ENCODE results near the gene BICDL2.
A peak's percentile ranks its signal among the peaks of the same experiment; 100 is the strongest.
"Not testable (repeated sequence)": the region's sequence is repeated elsewhere in the genome, so short reads cannot be mapped to it uniquely, and the experiment has no call there.

BICDL2 gene

DNA sequence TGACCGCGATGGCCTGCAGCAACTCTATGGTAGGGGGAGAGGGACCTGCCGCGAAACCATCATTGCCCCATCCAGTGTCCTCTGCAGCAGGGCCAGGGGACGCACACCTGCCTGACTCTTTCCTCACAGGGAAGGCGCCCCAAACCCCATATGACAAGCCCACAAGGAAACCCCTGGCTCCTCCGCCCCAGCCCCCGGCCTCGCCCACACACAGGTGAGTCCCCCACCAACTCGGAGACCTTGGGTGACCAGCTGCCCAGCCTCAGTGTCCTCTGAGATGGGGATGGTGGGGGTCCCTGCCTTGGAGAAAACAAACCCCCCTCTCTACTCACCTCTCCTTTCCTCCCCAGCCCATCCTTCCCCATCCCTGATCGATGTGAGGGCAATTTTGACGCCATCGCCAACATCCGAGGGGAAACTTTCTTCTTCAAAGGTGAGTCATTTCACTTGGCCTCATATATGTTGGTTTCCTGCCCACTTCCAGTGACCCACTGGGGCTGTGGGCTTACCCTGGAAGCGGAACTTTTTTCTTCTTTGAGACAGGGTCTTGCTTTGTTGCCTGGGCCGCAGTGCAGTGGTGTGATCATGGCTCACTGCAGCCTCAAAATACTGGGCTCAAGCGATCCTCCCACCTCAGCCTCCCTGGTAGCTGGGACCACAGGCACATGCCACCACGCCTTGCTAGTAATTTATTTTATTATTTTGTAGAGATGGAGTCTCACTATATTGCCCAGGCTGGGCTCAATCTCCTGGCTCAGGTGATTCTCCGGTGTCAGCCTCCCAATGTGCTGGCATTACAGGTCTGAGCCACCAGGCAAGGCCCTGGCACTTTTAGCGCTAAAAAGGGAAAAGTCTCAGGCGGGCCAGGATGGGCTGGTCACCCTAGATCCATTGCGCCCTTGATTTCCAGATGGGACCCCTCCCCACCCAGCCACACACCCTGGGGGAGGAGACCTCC lies 20.7 kb upstream of the BICDL2 start:
- no peaks in the 10 kb centered on the region for H3K9me3 ChIP-seq
- peak overlapping the region; percentile 87 for H3K4me3 ChIP-seq
- peak overlapping the region; percentile 99 for H3K4me2 ChIP-seq
- no peak for TF ChIP-seq Cebpa-rat (IDR thresholded peaks at IDR 0.05)
- H3K9ac ChIP-seq, result peak overlapping the region; percentile 94
- no peaks in the 10 kb centered on the region for H3K27me3 ChIP-seq
- H3K4me1 ChIP-seq, result peaks cover 64% of the 10 kb centered on the region
- 0 out of 2 replicates have a peak overlapping the region, but pooled peaks have one; percentile 51 for H3K27ac ChIP-seq
- peaks cover 29% of the 10 kb centered on the region; the same call in 1 of the 2 replicates for H4K20me1 ChIP-seq
- peaks cover 9% of the 10 kb centered on the region for H3K36me3 ChIP-seq

DNA sequence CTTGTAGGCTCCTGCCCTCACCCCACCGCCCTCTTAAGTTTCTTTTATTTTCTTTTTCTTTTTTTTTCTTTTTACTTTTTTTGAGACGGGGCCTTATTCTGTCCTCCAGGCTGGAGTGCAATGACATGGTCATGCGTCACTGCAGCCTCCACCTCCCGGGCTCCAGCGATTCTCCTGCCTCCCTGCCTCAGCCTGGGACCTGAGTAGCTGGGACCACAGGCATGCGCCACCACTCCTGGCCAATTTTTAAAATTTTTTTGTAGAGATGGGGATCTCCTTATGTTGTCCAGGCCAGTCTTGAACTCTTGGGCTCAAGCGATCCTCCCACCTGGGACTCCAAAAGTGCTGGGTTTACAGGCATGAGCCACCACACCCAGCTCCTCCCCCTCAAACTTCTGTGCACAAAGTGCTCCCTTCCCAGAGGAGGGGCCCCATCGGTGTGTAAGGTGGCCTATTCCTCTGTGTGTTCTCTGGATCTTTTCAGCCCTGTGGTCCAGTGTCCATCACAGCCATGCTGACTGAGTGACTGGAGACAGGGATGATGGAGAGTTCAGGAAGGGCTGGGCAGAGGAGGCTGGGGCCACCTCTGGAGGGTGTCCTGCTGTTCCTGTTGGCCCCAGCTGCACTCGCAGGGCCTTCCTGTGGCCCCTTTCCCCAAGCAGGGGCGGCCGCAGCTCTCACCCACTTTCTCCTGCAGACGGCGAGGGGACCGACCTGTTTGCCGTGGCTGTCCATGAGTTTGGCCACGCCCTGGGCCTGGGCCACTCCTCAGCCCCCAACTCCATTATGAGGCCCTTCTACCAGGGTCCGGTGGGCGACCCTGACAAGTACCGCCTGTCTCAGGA lies 19.8 kb upstream of the BICDL2 start:
- H4K20me1 ChIP-seq, result peaks cover 29% of the 10 kb centered on the region; the same call in 1 of the 2 replicates
- 0 out of 2 replicates have a peak overlapping the region, but pooled peaks have one; percentile 41 for H3K27ac ChIP-seq
- peaks cover 9% of the 10 kb centered on the region for H3K36me3 ChIP-seq
- no peak overlapping the region for H3K4me3 ChIP-seq
- no peaks in the 10 kb centered on the region for H3K9me3 ChIP-seq
- H3K4me2 ChIP-seq, result peak overlapping the region; percentile 99
- H3K9ac ChIP-seq, result peak overlapping the region; percentile 25; the same call in 1 of the 2 replicates
- peaks cover 71% of the 10 kb centered on the region for H3K4me1 ChIP-seq
- TF ChIP-seq Cebpa-rat (IDR thresholded peaks at IDR 0.05), result no peak
- H3K27me3 ChIP-seq, result no peaks in the 10 kb centered on the region

DNA sequence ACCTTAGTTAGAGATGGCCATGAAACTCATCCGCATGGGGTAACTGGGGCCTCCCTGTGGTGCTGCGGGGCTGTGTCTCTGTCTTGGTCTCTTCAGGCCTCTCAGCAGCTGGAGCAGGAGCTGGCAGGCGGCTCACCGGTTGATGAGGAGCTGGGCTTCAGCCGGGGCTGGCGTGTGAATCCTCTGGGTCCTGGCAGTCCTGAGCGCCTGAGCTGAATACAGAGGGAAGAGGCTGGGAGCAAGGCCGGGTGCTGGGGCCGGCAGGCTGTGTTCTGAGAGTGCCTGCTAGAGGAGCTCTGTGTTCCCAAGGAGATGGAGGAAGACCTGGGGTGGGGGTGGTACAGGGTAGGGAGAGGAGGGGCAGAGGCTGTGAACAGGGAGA lies 19.0 kb upstream of the BICDL2 start:
- Histone ChIP-seq H3K9ac (peak overlapping the region; percentile 50; the same call in 1 of the 2 replicates), H4K20me1 (peaks cover 29% of the 10 kb centered on the region; the same call in 1 of the 2 replicates), H3K27ac (peak overlapping the region; percentile 77), H3K4me1 (peaks cover 79% of the 10 kb centered on the region), H3K4me2 (peak overlapping the region; percentile 99)
- H3K36me3 ChIP-seq, H3K9me3 ChIP-seq, H3K4me3 ChIP-seq, H3K27me3 ChIP-seq: not testable (repeated sequence)

DNA sequence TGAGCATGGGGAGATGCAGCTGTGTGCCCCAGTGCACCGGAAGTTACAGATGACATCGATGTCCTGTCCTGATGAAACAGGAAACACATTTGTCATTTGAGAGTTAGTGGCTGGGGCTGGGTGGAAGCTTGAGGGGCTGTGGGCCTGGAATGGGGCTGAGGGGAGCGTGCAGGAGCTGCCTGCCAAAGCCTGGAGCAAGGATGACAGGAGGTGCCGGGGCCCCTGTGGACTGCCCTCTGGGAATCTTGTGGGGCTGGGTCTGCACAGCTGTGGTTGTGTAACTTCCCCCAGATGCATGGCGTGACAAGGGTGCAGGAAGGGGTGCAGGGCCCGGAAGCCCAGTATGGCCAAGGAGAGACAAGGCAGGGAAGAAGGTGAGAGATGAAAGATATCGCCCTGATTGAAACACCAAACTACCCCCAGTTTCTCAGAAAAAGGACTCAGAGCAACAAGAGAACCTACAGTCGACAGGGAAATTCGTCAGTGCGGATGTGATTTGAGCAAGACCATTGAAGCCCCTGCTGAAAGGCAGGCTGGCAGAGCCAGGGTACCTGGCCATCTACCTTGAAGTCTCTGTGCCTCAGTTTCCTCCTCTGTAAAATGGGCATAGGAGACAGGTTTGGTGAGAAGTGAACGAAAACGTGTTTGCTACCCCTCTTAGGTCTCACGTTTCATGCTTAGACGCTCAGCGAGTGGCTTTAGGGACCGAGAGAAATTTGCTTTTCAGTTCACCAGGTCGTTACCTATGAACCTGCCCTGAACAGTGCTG lies 18.4 kb upstream of the BICDL2 start:
- H3K9me3 ChIP-seq, result no peaks in the 10 kb centered on the region
- peak overlapping the region; percentile 9; the same call in 1 of the 2 replicates for H3K4me3 ChIP-seq
- peaks cover 82% of the 10 kb centered on the region for H3K4me1 ChIP-seq
- peaks cover 9% of the 10 kb centered on the region for H3K36me3 ChIP-seq
- peaks cover 3% of the 10 kb centered on the region for H3K27me3 ChIP-seq
- TF ChIP-seq Cebpa-rat (IDR thresholded peaks at IDR 0.05), result peak; percentile 74; the same call in 1 of the 2 replicates
- peak overlapping the region; percentile 50; the same call in 1 of the 2 replicates for H3K9ac ChIP-seq
- H3K27ac ChIP-seq, result peak overlapping the region; percentile 77
- H3K4me2 ChIP-seq, result peak overlapping the region; percentile 99
- peaks cover 29% of the 10 kb centered on the region for H4K20me1 ChIP-seq

DNA sequence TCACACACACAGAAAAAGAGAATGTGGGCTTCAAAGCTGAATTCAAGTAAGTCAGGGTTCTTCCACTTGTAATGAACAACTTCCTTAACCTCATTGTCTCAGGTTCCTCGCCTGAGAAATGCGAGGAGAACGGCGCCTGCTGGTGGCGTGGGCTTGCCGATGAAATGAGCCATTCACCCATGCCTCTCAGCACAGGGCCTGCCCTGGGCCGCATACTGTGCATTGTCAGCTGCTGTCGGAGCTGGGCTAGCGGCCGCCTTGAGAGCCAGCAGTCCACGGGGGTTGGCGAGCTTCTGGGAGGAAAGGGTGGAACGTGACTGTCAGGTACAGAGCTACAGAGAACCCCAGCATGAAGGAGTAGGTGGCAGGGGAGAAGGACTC lies 16.6 kb upstream of the BICDL2 start:
- not testable (repeated sequence) for H3K9me3 ChIP-seq, H3K27ac ChIP-seq, H3K9ac ChIP-seq, H3K36me3 ChIP-seq, H3K4me2 ChIP-seq, H3K4me3 ChIP-seq
- H3K4me1 ChIP-seq, result peaks cover 78% of the 10 kb centered on the region
- H4K20me1 ChIP-seq, result peaks cover 42% of the 10 kb centered on the region
- peaks cover 21% of the 10 kb centered on the region for H3K27me3 ChIP-seq

DNA sequence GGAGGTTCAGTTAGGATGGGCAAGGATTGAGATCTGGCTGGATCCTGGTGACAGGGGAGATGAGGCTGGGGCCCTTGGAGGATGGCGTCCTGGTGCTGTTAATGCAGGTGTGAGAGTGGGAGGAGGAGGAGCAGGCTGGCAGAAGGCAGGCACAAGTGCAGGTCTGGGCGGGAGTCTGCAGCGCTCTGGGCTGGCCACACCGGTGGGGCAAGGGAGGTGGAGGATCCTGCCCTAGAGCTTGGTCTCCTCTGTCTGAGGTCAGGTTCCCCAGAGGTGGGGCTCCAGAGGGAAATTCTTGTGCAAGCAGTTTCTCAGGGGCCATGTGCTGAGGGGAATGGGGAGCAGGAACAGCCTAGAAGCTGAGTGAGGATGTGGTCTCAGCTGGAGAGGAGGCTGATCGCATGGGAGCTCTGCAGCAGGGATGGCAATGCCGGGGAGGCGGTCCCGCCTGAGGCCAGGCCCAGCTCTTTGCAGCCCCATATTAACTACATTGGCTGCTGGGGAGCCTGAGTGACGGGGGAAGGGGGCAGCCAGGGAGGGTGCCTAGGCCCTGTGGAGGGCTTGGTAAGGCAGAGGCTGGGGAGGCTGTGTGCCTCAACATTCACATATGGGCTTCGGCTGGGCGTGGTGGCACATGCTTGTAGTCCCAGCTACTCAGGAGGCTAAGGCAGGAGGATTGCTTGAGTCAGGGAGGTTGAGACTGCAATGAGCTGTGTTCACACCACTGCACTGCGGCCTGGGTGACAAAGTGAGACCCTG lies 16.0 kb upstream of the BICDL2 start:
- Histone ChIP-seq H4K20me1 (peaks cover 42% of the 10 kb centered on the region), H3K4me1 (peaks cover 72% of the 10 kb centered on the region), H3K27me3 (peaks cover 27% of the 10 kb centered on the region)
- H3K9me3 ChIP-seq, H3K4me3 ChIP-seq, H3K27ac ChIP-seq, H3K4me2 ChIP-seq, H3K9ac ChIP-seq, H3K36me3 ChIP-seq: not testable (repeated sequence)

DNA sequence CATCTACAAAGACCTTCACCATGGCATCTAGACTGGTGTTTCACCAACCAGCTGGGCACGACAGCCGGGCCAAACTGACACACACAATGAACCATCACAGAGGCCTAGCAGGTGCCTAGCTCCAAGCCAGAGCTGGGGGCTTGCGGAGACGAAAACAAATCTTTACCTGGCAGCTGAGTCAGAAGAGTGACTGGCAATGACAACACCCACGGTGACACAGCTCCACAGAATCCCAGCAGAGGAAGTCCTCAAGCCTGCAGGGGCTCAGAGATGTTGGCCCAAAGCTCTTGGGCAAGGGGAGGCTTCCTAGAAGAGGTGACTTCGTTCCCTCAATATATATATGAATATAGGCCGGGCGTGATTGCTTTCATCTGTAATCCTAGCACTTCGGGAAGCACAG lies 14.8 kb upstream of the BICDL2 start:
- Histone ChIP-seq H3K4me2 (peak overlapping the region; percentile 75), H3K4me3 (no peak overlapping the region), H4K20me1 (peaks cover 42% of the 10 kb centered on the region), H3K27me3 (peaks cover 39% of the 10 kb centered on the region), H3K4me1 (peaks cover 65% of the 10 kb centered on the region), H3K9me3 (no peaks in the 10 kb centered on the region), H3K36me3 (peaks cover 6% of the 10 kb centered on the region; the same call in 1 of the 2 replicates), H3K9ac (no peak overlapping the region), H3K27ac (no peak overlapping the region)
- TF ChIP-seq Cebpa-rat (IDR thresholded peaks at IDR 0.05), result no peak

DNA sequence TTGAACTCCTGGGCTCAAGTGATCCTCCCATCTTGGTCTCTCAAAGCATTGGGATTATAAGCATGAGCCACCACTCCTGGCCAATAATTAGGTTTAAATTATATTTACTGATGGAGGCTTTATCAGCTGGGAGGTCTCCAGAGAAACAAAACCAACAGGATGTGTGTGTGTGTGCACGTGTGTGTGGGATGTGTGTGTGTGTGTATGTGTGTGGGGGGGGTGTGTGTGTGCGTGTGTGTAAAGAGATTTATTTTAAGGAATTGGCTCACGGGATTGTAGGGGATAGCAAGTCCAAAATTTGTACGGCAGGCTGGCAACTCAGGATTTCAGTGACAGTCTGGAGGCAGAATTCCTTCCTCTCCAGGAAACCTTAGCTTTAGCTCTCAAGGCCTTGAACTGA lies 14.3 kb upstream of the BICDL2 start:
- H3K4me1 ChIP-seq, result peaks cover 65% of the 10 kb centered on the region
- no peak for TF ChIP-seq Cebpa-rat (IDR thresholded peaks at IDR 0.05)
- peaks cover 47% of the 10 kb centered on the region for H4K20me1 ChIP-seq
- H3K27me3 ChIP-seq, result peaks cover 44% of the 10 kb centered on the region
- peaks cover 6% of the 10 kb centered on the region; the same call in 1 of the 2 replicates for H3K36me3 ChIP-seq
- no peak overlapping the region for H3K4me3 ChIP-seq
- H3K9me3 ChIP-seq, result no peaks in the 10 kb centered on the region
- H3K9ac ChIP-seq, result no peak overlapping the region
- H3K4me2 ChIP-seq, result peak overlapping the region; percentile 75
- H3K27ac ChIP-seq, result no peak overlapping the region
